ENCODE data around the gene PVR.

DNA sequence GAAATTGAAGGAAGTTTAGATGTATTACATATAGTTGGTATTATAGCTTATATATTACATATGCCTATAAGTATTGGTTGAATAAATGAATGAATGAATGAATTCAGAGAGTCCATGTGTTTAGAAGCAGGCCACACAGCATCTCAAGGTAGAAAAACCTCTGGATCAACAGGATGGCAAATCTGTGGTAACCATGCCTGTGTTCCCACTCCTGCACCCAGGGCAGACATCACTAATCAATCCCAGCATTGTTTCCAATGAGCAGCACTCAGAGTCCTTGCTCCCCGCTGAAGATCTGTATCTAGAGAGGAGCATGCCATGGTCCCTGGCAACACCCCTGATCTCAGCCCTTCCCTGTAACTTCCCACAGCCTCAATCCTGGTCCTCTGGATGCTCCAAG, 28.5 kb downstream of the PVR start:
- TF ChIP-seq, protein P1, sequence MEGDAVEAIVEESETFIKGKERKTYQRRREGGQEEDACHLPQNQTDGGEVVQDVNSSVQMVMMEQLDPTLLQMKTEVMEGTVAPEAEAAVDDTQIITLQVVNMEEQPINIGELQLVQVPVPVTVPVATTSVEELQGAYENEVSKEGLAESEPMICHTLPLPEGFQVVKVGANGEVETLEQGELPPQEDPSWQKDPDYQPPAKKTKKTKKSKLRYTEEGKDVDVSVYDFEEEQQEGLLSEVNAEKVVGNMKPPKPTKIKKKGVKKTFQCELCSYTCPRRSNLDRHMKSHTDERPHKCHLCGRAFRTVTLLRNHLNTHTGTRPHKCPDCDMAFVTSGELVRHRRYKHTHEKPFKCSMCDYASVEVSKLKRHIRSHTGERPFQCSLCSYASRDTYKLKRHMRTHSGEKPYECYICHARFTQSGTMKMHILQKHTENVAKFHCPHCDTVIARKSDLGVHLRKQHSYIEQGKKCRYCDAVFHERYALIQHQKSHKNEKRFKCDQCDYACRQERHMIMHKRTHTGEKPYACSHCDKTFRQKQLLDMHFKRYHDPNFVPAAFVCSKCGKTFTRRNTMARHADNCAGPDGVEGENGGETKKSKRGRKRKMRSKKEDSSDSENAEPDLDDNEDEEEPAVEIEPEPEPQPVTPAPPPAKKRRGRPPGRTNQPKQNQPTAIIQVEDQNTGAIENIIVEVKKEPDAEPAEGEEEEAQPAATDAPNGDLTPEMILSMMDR (conservative IDR thresholded peaks at IDR 0.05): no peak
- no peak for TF ChIP-seq EZH2 (IDR thresholded peaks at IDR 0.05; ENCODE audit: low read depth)
